Measurements from ENCODE around the gene NDOR1.

- TF ChIP-seq EZH2phosphoT487 (IDR thresholded peaks at IDR 0.05; ENCODE audit: borderline replicate concordance) (no peak), CTCF (conservative IDR thresholded peaks at IDR 0.05; ENCODE audit: low read length) (no peak)
These were observed 35.5 kb downstream of the NDOR1 start, which contains the start of gene TUBB4B for GRCh38 chr9:137240841-137241489.

Measured in Loucy (cell line).